BLaER1 (cell line): ENCODE measurements around the gene CACYBP.

ENCODE experiments used
- H3K27ac ChIP-seq: shearing (Covaris generic); formaldehyde crosslinking; 2 replicates; pipeline ENCODE4 v1.8.1; 2022
- H3K27me3 ChIP-seq: shearing (Covaris generic); formaldehyde crosslinking; 2 replicates; pipeline ENCODE4 v1.8.1; 2022
- H3K36me3 ChIP-seq: shearing (Covaris generic); formaldehyde crosslinking; 2 replicates; pipeline ENCODE4 v1.8.1; 2022
- H3K4me1 ChIP-seq: shearing (Covaris generic); formaldehyde crosslinking; 2 replicates; pipeline ENCODE4 v1.8.1; 2022
- H3K4me2 ChIP-seq: shearing (Covaris generic); formaldehyde crosslinking; 2 replicates; pipeline ENCODE4 v1.8.1; 2022
- H3K4me3 ChIP-seq: shearing (Covaris generic); formaldehyde crosslinking; 2 replicates; pipeline ENCODE4 v1.8.1; 2022
- H3K9ac ChIP-seq: shearing (Covaris generic); formaldehyde crosslinking; 2 replicates; pipeline ENCODE4 v1.8.1; 2022
- H3K9me3 ChIP-seq: shearing (Covaris generic); formaldehyde crosslinking; 2 replicates; pipeline ENCODE4 v1.8.1; 2022
- H4K20me1 ChIP-seq: shearing (Covaris generic); formaldehyde crosslinking; 2 replicates; pipeline ENCODE4 v1.8.1; 2022
- Cebpa-rat ChIP-seq: shearing (Covaris generic); IDR thresholded peaks from 2 replicates; pipeline ENCODE4 v1.8.1; 2022

The CACYBP gene

DNA sequence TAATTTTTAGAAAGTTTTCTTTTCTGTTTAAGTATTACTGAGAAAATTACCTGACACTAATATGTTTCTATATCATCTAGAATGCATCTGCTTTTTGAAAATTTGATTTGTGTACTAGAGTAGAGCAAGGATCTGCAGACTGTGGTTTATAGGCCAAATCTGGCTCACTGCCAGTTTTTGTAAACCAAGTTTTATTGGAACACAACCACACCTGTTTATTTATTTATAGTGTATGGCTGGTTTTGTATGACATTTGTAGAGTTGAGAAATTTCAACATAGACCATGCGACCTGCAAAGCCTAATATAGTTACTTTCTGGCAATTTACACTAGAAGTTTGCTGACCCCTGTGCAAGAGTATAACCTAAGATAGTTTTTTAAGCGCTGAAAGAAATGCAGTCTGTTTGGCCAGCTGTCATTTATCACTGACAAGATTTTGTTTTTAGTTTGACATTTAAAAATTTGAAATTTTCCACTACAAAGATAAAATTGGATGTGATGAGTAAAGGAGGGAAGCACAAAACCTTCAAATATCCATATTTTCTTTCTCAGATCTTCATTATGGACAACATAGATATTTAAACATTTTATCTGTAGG lies 36.1 kb upstream of the CACYBP start:
- Histone ChIP-seq H3K27me3 (no peaks in the 10 kb centered on the region), H3K27ac (no peak overlapping the region), H3K4me1 (peaks cover 49% of the 10 kb centered on the region), H4K20me1 (no peaks in the 10 kb centered on the region), H3K36me3 (no peaks in the 10 kb centered on the region), H3K9ac (no peak overlapping the region), H3K4me3 (no peak overlapping the region), H3K9me3 (no peaks in the 10 kb centered on the region), H3K4me2 (peak overlapping the region; percentile 42)
- TF ChIP-seq Cebpa-rat, result no peak

DNA sequence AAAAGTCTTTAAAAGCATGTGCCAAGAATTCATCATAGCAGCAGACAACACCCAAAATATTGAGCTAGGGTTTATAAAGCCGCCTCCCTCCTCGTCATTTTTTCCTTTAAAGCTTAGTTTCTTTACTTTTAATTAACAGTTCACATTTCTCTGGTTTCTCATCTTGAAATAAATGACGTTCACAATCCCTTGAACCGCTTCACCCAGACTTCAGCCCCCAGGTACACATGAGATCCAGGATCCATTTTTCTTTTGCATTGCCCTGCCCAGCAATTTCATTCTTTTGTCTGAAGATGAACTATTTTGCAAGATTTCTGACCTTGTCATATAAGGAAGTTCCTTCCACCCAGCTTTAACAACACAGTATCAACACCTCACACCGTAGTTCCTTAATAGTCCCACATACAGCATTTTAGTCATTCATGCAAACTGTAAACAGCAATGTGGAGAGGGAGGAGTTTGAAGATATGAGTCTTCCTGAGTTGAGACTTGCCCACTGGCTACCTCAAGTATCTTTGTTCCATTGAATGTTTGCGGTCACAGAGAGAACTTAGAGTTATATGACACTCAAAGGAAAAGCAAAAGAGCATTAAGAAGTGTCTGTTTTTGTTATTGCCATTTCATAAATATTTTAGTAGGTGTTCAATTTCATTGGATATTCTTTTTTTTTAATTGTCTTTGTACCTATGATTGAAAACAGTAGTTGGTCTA lies 35.3 kb upstream of the CACYBP start:
- TF ChIP-seq Cebpa-rat, result no peak
- Histone ChIP-seq H3K27me3 (no peaks in the 10 kb centered on the region), H4K20me1 (no peaks in the 10 kb centered on the region), H3K4me3 (no peak overlapping the region), H3K36me3 (no peaks in the 10 kb centered on the region), H3K9ac (no peak overlapping the region), H3K4me1 (peaks cover 57% of the 10 kb centered on the region), H3K9me3 (no peaks in the 10 kb centered on the region), H3K4me2 (peak overlapping the region; percentile 22; the same call in 1 of the 2 replicates), H3K27ac (no peak overlapping the region)

DNA sequence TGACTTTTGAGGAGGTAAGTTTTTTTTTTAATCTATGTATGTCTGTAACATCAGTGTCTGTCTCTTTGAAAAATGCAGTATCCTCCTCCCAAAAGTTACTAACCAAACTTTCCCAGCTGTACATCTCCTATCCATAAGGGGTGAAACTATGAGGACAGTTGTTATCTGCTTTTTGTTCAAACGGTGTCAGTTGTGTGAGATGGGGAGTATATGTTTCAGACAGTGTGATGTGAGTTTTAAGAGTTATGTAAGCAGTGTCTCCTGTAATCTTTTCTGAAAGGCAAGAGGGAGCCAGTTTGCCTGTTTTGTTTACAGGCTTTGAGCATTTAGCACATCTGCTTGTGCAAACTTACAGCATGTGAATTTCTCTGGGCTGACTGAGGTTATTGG lies 34.8 kb upstream of the CACYBP start:
- Histone ChIP-seq H3K4me2 (no peak overlapping the region), H3K4me3 (no peak overlapping the region)

DNA sequence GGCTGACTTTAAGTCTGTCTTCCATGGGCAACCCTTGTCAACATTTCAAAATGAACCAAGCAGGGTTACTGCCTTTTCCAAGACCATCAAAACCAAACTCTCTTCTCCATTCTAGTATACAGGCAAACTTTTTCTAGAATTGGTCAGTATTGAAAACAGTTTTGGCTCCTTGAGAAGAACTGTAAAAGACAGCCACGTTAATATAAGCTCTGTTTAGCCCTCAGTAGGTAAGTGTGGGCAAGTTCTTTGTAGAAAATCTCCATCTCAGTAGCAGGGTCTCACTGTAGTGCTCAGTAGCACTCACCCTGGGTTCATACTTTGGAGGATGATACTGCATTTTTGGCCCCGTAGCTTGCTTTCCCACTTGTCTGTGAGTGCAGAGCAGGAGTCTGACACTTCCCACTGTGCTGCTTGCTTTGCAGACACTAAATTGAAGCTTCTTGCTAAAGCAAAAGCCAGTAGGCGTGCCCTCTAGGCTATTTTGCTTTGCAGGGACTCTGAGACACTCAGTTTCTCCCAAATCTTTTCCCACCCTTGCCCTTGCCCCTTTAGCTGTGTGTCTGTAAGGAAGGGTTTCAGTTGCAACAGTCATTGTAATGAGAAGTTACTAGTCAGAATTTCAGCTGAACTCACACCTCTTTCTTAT lies 34.3 kb upstream of the CACYBP start:
- H3K4me1 ChIP-seq, result peaks cover 64% of the 10 kb centered on the region
- H3K4me2 ChIP-seq, result no peak overlapping the region
- 0 out of 2 replicates have a peak overlapping the region, but pooled peaks have one; percentile 7 for H3K27ac ChIP-seq
- no peaks in the 10 kb centered on the region for H3K36me3 ChIP-seq
- no peak overlapping the region for H3K4me3 ChIP-seq
- no peaks in the 10 kb centered on the region for H3K9me3 ChIP-seq
- H3K9ac ChIP-seq, result no peak overlapping the region
- H4K20me1 ChIP-seq, result no peaks in the 10 kb centered on the region
- H3K27me3 ChIP-seq, result no peaks in the 10 kb centered on the region
- TF ChIP-seq Cebpa-rat, result no peak

More for the DNA sequence above, 34.8 kb upstream of the CACYBP start:
- H3K36me3 ChIP-seq, result no peaks in the 10 kb centered on the region
- H3K27ac ChIP-seq, result no peak overlapping the region
- H3K9me3 ChIP-seq, result no peaks in the 10 kb centered on the region
- no peak for TF ChIP-seq Cebpa-rat
- no peaks in the 10 kb centered on the region for H3K27me3 ChIP-seq
- no peak overlapping the region for H3K9ac ChIP-seq
- H4K20me1 ChIP-seq, result no peaks in the 10 kb centered on the region
- H3K4me1 ChIP-seq, result peaks cover 62% of the 10 kb centered on the region

DNA sequence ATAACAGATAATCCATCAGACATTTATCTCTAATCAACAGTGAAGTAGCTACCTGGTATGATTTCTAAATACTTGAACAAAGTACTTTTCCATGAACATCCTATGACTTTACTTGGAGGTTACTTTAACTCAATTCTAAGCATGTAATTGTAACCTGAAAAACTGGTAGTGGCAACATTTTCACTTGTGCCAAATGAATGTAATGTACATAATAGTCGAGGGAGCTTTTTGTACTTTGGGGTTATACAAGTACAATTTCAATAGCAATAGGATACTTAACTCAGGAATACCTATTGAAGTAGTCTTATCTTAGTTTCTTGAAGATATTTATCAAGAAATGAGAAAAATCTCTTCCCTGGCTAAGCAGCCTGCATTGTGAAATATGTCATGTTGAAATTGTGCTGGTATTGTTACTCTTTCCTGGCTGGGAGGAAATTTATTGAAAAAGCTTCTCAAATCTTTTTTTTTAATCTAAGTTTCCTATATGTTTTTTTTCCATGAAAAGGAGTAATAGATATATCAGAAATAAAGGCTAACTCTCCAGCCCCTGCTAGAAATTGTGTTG lies 33.7 kb upstream of the CACYBP start:
- no peak overlapping the region for H3K4me3 ChIP-seq

DNA sequence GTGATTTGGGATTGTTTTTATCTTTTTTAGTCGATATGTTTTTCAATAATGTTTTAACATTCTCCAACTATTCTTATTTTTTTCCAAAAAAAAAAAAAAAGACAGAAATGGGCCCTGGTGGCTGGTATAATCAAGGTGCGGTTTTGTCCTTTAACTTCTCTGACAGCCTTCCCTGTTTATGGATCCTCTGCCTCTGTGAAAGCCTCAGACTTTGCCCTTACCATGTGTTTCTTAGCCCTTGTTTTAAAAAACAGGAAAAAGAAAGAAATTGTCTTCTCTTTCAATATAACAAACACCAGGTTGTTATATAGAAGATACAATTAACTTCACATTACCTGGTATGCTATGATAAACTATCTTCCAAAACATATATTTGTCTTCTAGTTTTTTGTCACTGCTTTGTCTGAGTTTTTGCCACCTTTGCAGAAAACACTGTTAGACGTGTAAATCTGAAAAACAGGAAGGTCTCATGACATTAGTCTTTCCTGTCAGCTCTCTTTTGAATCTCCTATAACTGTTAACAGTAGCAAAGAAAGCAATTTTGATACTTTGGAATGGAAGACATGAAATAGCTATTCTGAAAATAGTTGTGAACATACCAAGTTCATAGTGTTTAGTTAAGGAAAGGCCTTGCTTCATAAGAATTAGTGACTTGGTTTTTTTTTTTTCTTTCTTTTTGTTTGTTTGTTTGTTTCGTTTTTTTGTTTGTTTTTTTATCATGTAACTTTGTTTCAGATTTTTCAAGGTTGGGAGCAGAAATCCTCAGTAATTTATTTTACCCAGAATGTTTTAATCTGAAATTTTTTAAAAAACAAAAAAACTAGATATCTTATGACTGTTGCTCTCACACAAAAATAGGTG lies 31.7 kb upstream of the CACYBP start:
- Histone ChIP-seq H3K36me3 (no peaks in the 10 kb centered on the region), H4K20me1 (no peaks in the 10 kb centered on the region), H3K27me3 (no peaks in the 10 kb centered on the region), H3K9me3 (no peaks in the 10 kb centered on the region), H3K9ac (peak overlapping the region; percentile 48), H3K4me3 (no peak overlapping the region), H3K4me2 (peak overlapping the region; percentile 65), H3K4me1 (peaks cover 67% of the 10 kb centered on the region), H3K27ac (peak overlapping the region; percentile 62)
- no peak for TF ChIP-seq Cebpa-rat

More for the DNA sequence above, 33.7 kb upstream of the CACYBP start:
- H3K27ac ChIP-seq, result 0 out of 2 replicates have a peak overlapping the region, but pooled peaks have one; percentile 7
- no peak overlapping the region for H3K9ac ChIP-seq
- no peaks in the 10 kb centered on the region for H3K27me3 ChIP-seq
- H3K4me2 ChIP-seq, result no peak overlapping the region
- H3K9me3 ChIP-seq, result no peaks in the 10 kb centered on the region
- H3K4me1 ChIP-seq, result peaks cover 64% of the 10 kb centered on the region
- H4K20me1 ChIP-seq, result no peaks in the 10 kb centered on the region
- H3K36me3 ChIP-seq, result no peaks in the 10 kb centered on the region
- no peak for TF ChIP-seq Cebpa-rat

DNA sequence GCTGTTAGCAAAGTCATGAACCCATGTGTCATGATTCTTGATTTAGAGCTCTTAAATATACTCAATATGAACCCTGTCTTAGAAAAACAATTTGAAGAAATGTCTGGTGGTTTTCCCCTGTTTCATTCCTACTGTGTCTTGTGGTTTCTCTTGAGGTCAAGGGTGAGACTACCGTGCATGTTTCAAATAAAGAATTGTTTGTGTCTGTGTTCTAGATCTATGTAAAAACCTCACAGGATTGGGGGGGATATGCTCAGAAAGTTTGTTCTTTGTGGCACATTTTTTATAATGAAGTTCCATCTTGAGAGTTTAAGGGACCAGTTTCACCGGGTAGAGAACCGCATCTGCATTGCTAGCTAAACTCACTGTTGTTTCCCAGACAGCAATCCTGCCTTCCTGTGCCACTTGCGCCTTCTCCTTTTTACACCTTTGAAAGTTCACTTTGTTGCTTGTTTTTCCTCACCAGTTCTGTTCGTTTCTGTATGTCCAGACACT lies 30.9 kb upstream of the CACYBP start:
- TF ChIP-seq Cebpa-rat, result no peak
- Histone ChIP-seq H3K4me3 (no peak overlapping the region), H3K36me3 (no peaks in the 10 kb centered on the region), H4K20me1 (no peaks in the 10 kb centered on the region), H3K27me3 (no peaks in the 10 kb centered on the region), H3K9ac (peak overlapping the region; percentile 48; the same call in 1 of the 2 replicates), H3K9me3 (no peaks in the 10 kb centered on the region), H3K4me1 (peaks cover 59% of the 10 kb centered on the region), H3K4me2 (peak overlapping the region; percentile 65), H3K27ac (peak overlapping the region; percentile 62; the same call in 1 of the 2 replicates)

DNA sequence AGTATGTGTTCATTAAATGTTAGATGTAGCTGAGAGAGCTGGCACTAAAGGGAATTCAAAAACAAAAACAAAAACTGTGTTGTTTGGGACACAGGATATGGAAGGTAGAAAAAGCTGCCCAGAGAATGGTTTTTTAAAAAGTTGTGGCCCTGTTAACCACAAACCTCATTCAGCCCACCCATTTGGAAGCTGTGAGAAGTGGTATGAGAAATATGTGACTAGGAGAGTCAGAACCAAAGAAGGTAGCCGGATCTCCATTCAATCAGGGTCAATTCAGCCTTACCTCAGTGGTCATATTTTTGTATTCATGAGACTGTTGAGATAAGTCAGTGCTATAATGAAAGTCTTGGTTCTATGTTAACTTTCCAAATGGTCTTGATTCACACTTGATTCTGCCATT lies 29.8 kb upstream of the CACYBP start:
- H3K27me3 ChIP-seq, result no peaks in the 10 kb centered on the region
- H3K4me3 ChIP-seq, result no peak overlapping the region
- H3K36me3 ChIP-seq, result 0 out of 2 replicates have a peak, but pooled peaks cover 6% of the 10 kb centered on the region
- TF ChIP-seq Cebpa-rat, result no peak
- H3K9ac ChIP-seq, result no peak overlapping the region
- H3K9me3 ChIP-seq, result no peaks in the 10 kb centered on the region
- H3K4me2 ChIP-seq, result no peak overlapping the region
- H4K20me1 ChIP-seq, result no peaks in the 10 kb centered on the region
- H3K4me1 ChIP-seq, result peaks cover 48% of the 10 kb centered on the region
- H3K27ac ChIP-seq, result no peak overlapping the region

DNA sequence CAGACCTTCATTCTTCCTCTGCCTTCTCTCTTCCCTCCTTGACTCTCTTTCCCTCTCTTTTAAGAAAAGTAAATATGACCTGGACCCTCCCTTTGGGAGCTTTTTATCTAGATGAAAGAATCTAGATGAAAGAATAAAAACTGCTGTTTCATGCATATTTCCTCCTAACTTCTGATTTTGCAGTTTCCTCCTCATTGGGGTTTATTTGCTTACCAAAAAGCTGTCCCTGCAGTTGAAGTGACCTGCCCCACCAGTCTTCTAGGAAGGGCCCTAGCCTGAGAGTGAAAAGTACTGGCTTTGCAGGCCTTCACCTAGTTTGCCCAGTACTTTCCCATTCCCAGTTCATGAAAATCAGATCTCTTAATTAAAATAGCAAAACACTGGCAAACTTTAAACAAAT lies 28.3 kb upstream of the CACYBP start:
- Histone ChIP-seq H3K36me3 (peaks cover 14% of the 10 kb centered on the region), H3K9ac (no peak overlapping the region), H3K4me1 (peaks cover 39% of the 10 kb centered on the region), H3K27me3 (no peaks in the 10 kb centered on the region), H3K4me3 (no peak overlapping the region), H3K27ac (no peak overlapping the region), H4K20me1 (no peaks in the 10 kb centered on the region), H3K9me3 (no peaks in the 10 kb centered on the region), H3K4me2 (no peak overlapping the region)
- no peak for TF ChIP-seq Cebpa-rat
